ENCODE measurements around the gene GYG2.

DNA sequence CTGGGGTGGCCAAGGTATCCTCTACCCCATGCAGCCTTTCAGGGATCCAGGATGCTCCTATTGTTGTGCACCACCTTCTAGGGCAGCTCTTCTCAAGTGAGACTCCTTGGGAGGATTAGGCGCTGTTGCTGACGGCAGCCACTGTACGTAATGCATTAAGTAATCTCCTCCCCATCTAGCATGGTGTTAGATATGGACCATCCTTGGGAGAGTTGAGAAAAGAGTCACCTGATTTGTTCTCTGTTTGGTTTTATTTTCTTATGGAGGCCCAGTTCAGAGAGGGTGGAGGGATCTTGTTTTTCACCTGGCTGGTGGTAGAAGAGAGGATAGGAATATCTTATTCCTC, 46.4 kb downstream of the GYG2 start:
- TF ChIP-seq TP53 (CRISPR knock-in tag; IDR thresholded peaks at IDR 0.05) (no peak), SP1 (CRISPR knock-in tag; conservative IDR thresholded peaks at IDR 0.05) (no peak), TEAD1 (CRISPR knock-in tag; IDR thresholded peaks at IDR 0.05) (no peak), CREB1 (CRISPR knock-in tag; IDR thresholded peaks at IDR 0.05) (no peak), NFE2L1 (CRISPR knock-in tag; IDR thresholded peaks at IDR 0.05) (no peak), FOXJ3 (CRISPR knock-in tag; IDR thresholded peaks at IDR 0.05; ENCODE audit: borderline replicate concordance) (no peak)
- TF ChIP-seq, protein P1, sequence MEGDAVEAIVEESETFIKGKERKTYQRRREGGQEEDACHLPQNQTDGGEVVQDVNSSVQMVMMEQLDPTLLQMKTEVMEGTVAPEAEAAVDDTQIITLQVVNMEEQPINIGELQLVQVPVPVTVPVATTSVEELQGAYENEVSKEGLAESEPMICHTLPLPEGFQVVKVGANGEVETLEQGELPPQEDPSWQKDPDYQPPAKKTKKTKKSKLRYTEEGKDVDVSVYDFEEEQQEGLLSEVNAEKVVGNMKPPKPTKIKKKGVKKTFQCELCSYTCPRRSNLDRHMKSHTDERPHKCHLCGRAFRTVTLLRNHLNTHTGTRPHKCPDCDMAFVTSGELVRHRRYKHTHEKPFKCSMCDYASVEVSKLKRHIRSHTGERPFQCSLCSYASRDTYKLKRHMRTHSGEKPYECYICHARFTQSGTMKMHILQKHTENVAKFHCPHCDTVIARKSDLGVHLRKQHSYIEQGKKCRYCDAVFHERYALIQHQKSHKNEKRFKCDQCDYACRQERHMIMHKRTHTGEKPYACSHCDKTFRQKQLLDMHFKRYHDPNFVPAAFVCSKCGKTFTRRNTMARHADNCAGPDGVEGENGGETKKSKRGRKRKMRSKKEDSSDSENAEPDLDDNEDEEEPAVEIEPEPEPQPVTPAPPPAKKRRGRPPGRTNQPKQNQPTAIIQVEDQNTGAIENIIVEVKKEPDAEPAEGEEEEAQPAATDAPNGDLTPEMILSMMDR (IDR thresholded peaks at IDR 0.05): no peak
- TF ChIP-seq, protein P2, sequence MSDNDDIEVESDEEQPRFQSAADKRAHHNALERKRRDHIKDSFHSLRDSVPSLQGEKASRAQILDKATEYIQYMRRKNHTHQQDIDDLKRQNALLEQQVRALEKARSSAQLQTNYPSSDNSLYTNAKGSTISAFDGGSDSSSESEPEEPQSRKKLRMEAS (CRISPR knock-in tag; IDR thresholded peaks at IDR 0.05): no peak
- TF ChIP-seq, protein P3, sequence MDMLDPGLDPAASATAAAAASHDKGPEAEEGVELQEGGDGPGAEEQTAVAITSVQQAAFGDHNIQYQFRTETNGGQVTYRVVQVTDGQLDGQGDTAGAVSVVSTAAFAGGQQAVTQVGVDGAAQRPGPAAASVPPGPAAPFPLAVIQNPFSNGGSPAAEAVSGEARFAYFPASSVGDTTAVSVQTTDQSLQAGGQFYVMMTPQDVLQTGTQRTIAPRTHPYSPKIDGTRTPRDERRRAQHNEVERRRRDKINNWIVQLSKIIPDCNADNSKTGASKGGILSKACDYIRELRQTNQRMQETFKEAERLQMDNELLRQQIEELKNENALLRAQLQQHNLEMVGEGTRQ (CRISPR knock-in tag; IDR thresholded peaks at IDR 0.05): no peak
- TF ChIP-seq, protein P4, sequence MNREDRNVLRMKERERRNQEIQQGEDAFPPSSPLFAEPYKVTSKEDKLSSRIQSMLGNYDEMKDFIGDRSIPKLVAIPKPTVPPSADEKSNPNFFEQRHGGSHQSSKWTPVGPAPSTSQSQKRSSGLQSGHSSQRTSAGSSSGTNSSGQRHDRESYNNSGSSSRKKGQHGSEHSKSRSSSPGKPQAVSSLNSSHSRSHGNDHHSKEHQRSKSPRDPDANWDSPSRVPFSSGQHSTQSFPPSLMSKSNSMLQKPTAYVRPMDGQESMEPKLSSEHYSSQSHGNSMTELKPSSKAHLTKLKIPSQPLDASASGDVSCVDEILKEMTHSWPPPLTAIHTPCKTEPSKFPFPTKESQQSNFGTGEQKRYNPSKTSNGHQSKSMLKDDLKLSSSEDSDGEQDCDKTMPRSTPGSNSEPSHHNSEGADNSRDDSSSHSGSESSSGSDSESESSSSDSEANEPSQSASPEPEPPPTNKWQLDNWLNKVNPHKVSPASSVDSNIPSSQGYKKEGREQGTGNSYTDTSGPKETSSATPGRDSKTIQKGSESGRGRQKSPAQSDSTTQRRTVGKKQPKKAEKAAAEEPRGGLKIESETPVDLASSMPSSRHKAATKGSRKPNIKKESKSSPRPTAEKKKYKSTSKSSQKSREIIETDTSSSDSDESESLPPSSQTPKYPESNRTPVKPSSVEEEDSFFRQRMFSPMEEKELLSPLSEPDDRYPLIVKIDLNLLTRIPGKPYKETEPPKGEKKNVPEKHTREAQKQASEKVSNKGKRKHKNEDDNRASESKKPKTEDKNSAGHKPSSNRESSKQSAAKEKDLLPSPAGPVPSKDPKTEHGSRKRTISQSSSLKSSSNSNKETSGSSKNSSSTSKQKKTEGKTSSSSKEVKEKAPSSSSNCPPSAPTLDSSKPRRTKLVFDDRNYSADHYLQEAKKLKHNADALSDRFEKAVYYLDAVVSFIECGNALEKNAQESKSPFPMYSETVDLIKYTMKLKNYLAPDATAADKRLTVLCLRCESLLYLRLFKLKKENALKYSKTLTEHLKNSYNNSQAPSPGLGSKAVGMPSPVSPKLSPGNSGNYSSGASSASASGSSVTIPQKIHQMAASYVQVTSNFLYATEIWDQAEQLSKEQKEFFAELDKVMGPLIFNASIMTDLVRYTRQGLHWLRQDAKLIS (CRISPR knock-in tag; IDR thresholded peaks at IDR 0.05; ENCODE audit: borderline replicate concordance): no peak
- TF ChIP-seq, protein P5, sequence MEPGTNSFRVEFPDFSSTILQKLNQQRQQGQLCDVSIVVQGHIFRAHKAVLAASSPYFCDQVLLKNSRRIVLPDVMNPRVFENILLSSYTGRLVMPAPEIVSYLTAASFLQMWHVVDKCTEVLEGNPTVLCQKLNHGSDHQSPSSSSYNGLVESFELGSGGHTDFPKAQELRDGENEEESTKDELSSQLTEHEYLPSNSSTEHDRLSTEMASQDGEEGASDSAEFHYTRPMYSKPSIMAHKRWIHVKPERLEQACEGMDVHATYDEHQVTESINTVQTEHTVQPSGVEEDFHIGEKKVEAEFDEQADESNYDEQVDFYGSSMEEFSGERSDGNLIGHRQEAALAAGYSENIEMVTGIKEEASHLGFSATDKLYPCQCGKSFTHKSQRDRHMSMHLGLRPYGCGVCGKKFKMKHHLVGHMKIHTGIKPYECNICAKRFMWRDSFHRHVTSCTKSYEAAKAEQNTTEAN (CRISPR knock-in tag; IDR thresholded peaks at IDR 0.05): no peak
- TF ChIP-seq, protein P6, sequence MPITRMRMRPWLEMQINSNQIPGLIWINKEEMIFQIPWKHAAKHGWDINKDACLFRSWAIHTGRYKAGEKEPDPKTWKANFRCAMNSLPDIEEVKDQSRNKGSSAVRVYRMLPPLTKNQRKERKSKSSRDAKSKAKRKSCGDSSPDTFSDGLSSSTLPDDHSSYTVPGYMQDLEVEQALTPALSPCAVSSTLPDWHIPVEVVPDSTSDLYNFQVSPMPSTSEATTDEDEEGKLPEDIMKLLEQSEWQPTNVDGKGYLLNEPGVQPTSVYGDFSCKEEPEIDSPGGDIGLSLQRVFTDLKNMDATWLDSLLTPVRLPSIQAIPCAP (CRISPR knock-in tag; IDR thresholded peaks at IDR 0.05): no peak
